Measurements from ENCODE around the gene DGKH.

The DGKH gene

GRCh38 chr13:42283574-42283973 lies 235.1 kb downstream of the DGKH start:
- H3K4me3 ChIP-seq (replicated peaks; ENCODE audit: low read depth, low read length) = no peak overlapping the region
- TF ChIP-seq CTCF (IDR thresholded peaks at IDR 0.05; ENCODE audit: low read depth, low read length, missing control alignments) = no peak
- DNase-seq (ENCODE audit: extremely low read depth, low read depth) = no peak

GRCh38 chr13:42284068-42284467 lies 235.6 kb downstream of the DGKH start:
- TF ChIP-seq CTCF (IDR thresholded peaks at IDR 0.05; ENCODE audit: low read depth, low read length, missing control alignments) = no peak
- no peak for DNase-seq (ENCODE audit: extremely low read depth, low read depth)
- no peak overlapping the region for H3K4me3 ChIP-seq (replicated peaks; ENCODE audit: low read depth, low read length)
